HL-60/S4 treated with retinoic acid at 250 ng/mL for 4 days and 3 days (cell line): ENCODE measurements around the gene KTN1.

ENCODE experiments used
- in situ Hi-C: fragments of 300-500 bp; cut with MboI; formaldehyde crosslinking; loops from 2 replicates; pipeline ENCODE4 v1.7.0; 2022; ENCODE audit warnings: low sequenced_read_pairs

KTN1 gene

GRCh38 chr14:55574988-55575387 is 5.0 kb upstream of the KTN1 start:
- in situ Hi-C loops = no loop called here

GRCh38 chr14:55577229-55577628 is 2.8 kb upstream of the KTN1 start:
- in situ Hi-C loops = no loop called here

GRCh38 chr14:55578511-55578910 is 1.5 kb upstream of the KTN1 start:
- in situ Hi-C loops = no loop called here

GRCh38 chr14:55580470-55581341 is 699 bp downstream of the KTN1 start:
- in situ Hi-C loops = no loop called here

GRCh38 chr14:55581342-55581771 is 1.4 kb downstream of the KTN1 start:
- in situ Hi-C loops = no loop called here

GRCh38 chr14:55582746-55583145 is 2.7 kb downstream of the KTN1 start:
- in situ Hi-C loops = no loop called here

- in situ Hi-C loops = no loop called here
These were observed 4.0 kb downstream of the KTN1 start for GRCh38 chr14:55583942-55584468.

GRCh38 chr14:55585854-55586253 is 5.8 kb downstream of the KTN1 start:
- in situ Hi-C loops = no loop called here

GRCh38 chr14:55586411-55586810 is 6.4 kb downstream of the KTN1 start:
- in situ Hi-C loops = no loop called here

GRCh38 chr14:55587847-55588246 is 7.8 kb downstream of the KTN1 start:
- in situ Hi-C loops = no loop called here

GRCh38 chr14:55588259-55588699 is 8.3 kb downstream of the KTN1 start:
- in situ Hi-C loops = no loop called here

GRCh38 chr14:55589171-55589570 is 9.2 kb downstream of the KTN1 start:
- in situ Hi-C loops = no loop called here

- in situ Hi-C loops = no loop called here
These were observed 12.4 kb downstream of the KTN1 start for GRCh38 chr14:55592436-55592835.

- in situ Hi-C loops = no loop called here
These were observed 13.7 kb downstream of the KTN1 start for GRCh38 chr14:55593698-55594097.

GRCh38 chr14:55599250-55599879 is 19.4 kb downstream of the KTN1 start:
- in situ Hi-C loops = no loop called here

- in situ Hi-C loops = no loop called here
These were observed 21.0 kb downstream of the KTN1 start for GRCh38 chr14:55600784-55601561.

GRCh38 chr14:55603401-55603953 is 23.5 kb downstream of the KTN1 start:
- in situ Hi-C loops = no loop called here

- in situ Hi-C loops = no loop called here
These were observed 24.5 kb downstream of the KTN1 start for GRCh38 chr14:55604488-55604887.

- in situ Hi-C loops = no loop called here
These were observed 25.0 kb downstream of the KTN1 start for GRCh38 chr14:55604900-55605418.

- in situ Hi-C loops = no loop called here
These were observed 25.8 kb downstream of the KTN1 start for GRCh38 chr14:55605793-55606192.

- in situ Hi-C loops = no loop called here
These were observed 27.4 kb downstream of the KTN1 start for GRCh38 chr14:55607386-55607785.
